H1 (cell line): Measurements from ENCODE around the gene APOL4. TPM values are rescaled to one million over a fixed set of nuclear protein-coding genes. Genes with fewer than 3 reads are reported as not detected.
A peak's percentile ranks its signal among the peaks of the same experiment; 100 is the strongest.

Experiments
- CTCF ChIA-PET: fragments of 300-600 bp; sonication (Branson Sonifier 250); formaldehyde crosslinking; loops from one replicate; lab custom pipeline; 2021; ENCODE audit not compliant: partially characterized antibody; lab: Charles Lee
- POLR2A ChIA-PET: fragments of 300-600 bp; sonication (Branson Sonifier 250); formaldehyde crosslinking; loops from one replicate; lab custom pipeline; 2021; ENCODE audit warnings: inconsistent platforms; ENCODE audit not compliant: partially characterized antibody; lab: Charles Lee
- DNase-seq, 2 experiments: peaks; one replicate each; pipeline versions ENCODE4 v3.0.0 to v3.0.0-alpha.2; 2010 to 2022; ENCODE audit warnings: low spot score in 2 of 2, low read depth in 1 of 2, mixed read lengths in 1 of 2
- FAIRE-seq: peaks from 2 replicates; lab custom pipeline; 2011; peaks lifted over from hg19 to GRCh38; lab: Jason Lieb, UNC
- H2AFZ ChIP-seq: 2 replicates; pipeline ENCODE4 v1.8.1; 2012; ENCODE audit warnings: low read length, inconsistent platforms
- H2AK5ac ChIP-seq: 2 replicates; pipeline ENCODE4 v1.6.1; 2013; ENCODE audit warnings: low read depth, low read length
- H2BK120ac ChIP-seq: replicated peaks from 2 replicates; pipeline ENCODE3; 2013; ENCODE audit warnings: low read depth, low read length, inconsistent platforms
- H2BK12ac ChIP-seq: 2 replicates; pipeline ENCODE4 v1.6.1; 2013; ENCODE audit warnings: low read depth, low read length
- H2BK15ac ChIP-seq: 2 replicates; pipeline ENCODE4 v1.6.1; 2013; ENCODE audit warnings: low read length
- H2BK20ac ChIP-seq: 2 replicates; pipeline ENCODE4 v1.6.1; 2013; ENCODE audit warnings: low read length
- H2BK5ac ChIP-seq: 2 replicates; pipeline ENCODE4 v1.6.1; 2013; ENCODE audit warnings: low read depth, low read length
- H3K14ac ChIP-seq: 2 replicates; pipeline ENCODE4 v1.6.1; 2013; ENCODE audit warnings: inconsistent platforms; ENCODE audit not compliant: insufficient read length
- H3K18ac ChIP-seq: 2 replicates; pipeline ENCODE4 v1.6.1; 2013; ENCODE audit warnings: low read length; ENCODE audit errors: extremely low read depth
- H3K23ac ChIP-seq: 2 replicates; pipeline ENCODE4 v1.6.1; 2013; ENCODE audit warnings: inconsistent platforms; ENCODE audit not compliant: insufficient read length
- H3K23me2 ChIP-seq: 2 replicates; pipeline ENCODE4 v1.6.1; 2013; ENCODE audit warnings: low read depth, low read length
- H3K27ac ChIP-seq: 2 replicates; pipeline ENCODE4 v1.6.1; 2011; ENCODE audit warnings: low read depth, low read length, inconsistent platforms
- H3K27me3 ChIP-seq, 4 experiments: replicated peaks in 1 of 4; 1 replicate in 1 of 4; 2 replicates in 3 of 4; pipeline versions ENCODE4 v1.6.1 to v1.8.1; 2011 to 2013; ENCODE audit warnings: low read length in 3 of 4, mild to moderate bottlenecking in 3 of 4, inconsistent platforms in 2 of 4, mixed read lengths in 2 of 4, moderate library complexity in 1 of 4; ENCODE audit not compliant: control insufficient read depth in 3 of 4, insufficient read depth in 3 of 4; ENCODE audit errors: extremely low read depth in 1 of 4
- H3K36me3 ChIP-seq, 4 experiments: 2 replicates each; pipeline versions ENCODE4 v1.6.1 to v1.8.1; 2011 to 2013; ENCODE audit warnings: mild to moderate bottlenecking in 4 of 4, low read length in 3 of 4, moderate library complexity in 2 of 4, control low read depth in 1 of 4, inconsistent platforms in 1 of 4; ENCODE audit not compliant: insufficient read depth in 4 of 4, control insufficient read depth in 2 of 4
- H3K4ac ChIP-seq: replicated peaks from 2 replicates; pipeline ENCODE3; 2013; ENCODE audit warnings: low read length, low read depth, mixed read lengths, inconsistent platforms; ENCODE audit not compliant: insufficient read length
- H3K4me1 ChIP-seq, 4 experiments: replicated peaks in 1 of 4; 1 replicate in 1 of 4; 2 replicates in 3 of 4; pipeline versions ENCODE4 v1.6.1 to v1.8.1; 2011 to 2013; ENCODE audit warnings: low read length in 3 of 4, inconsistent platforms in 2 of 4, mixed read lengths in 1 of 4; ENCODE audit not compliant: insufficient read depth in 4 of 4, control insufficient read depth in 3 of 4
- H3K4me2 ChIP-seq, 2 experiments: 2 replicates each; pipeline versions ENCODE4 v1.6.1 to v1.8.1; 2011 to 2013; ENCODE audit warnings: low read depth in 2 of 2, low read length in 2 of 2, control low read depth in 1 of 2, inconsistent platforms in 1 of 2, mild to moderate bottlenecking in 1 of 2; ENCODE audit not compliant: insufficient read depth in 1 of 2
- H3K4me3 ChIP-seq, 4 experiments: fragments of 200-600, 300-600 bp in 1 of 4; sonication (generic), shearing (Covaris generic), sonication (Bioruptor Twin) in 1 of 4; 2 replicates each; pipeline versions ENCODE4 v1.5.1 to v1.8.1; 2011 to 2016; ENCODE audit warnings: low read length in 4 of 4, low read depth in 3 of 4, control low read depth in 2 of 4, inconsistent platforms in 2 of 4, mild to moderate bottlenecking in 2 of 4, mixed read lengths in 1 of 4, moderate library complexity in 1 of 4; ENCODE audit not compliant: insufficient read depth in 2 of 4; ENCODE audit errors: extremely low read depth in 1 of 4
- H3K56ac ChIP-seq: replicated peaks from 2 replicates; pipeline ENCODE3; 2013; ENCODE audit warnings: low read depth, mild to moderate bottlenecking, mixed read lengths, low read length, inconsistent platforms; ENCODE audit not compliant: insufficient read length
- H3K79me1 ChIP-seq: 2 replicates; pipeline ENCODE4 v1.6.1; 2013; ENCODE audit warnings: low read depth, low read length, control low read depth
- H3K79me2 ChIP-seq, 2 experiments: 2 replicates each; pipeline versions ENCODE4 v1.6.1 to v1.8.1; 2012 to 2013; ENCODE audit warnings: low read length in 2 of 2, mild to moderate bottlenecking in 2 of 2, inconsistent platforms in 1 of 2; ENCODE audit not compliant: insufficient read depth in 2 of 2, control insufficient read depth in 1 of 2
- H3K9ac ChIP-seq, 4 experiments: replicated peaks in 1 of 4; 1 replicate in 1 of 4; 2 replicates in 3 of 4; pipeline versions ENCODE4 v1.6.1 to v1.8.1; 2011 to 2013; ENCODE audit warnings: low read depth in 3 of 4, low read length in 3 of 4, control low read depth in 2 of 4, mild to moderate bottlenecking in 2 of 4, moderate library complexity in 2 of 4, inconsistent platforms in 1 of 4; ENCODE audit errors: extremely low read depth in 1 of 4
- H3K9me3 ChIP-seq, 2 experiments: 2 replicates each; pipeline versions ENCODE4 v1.6.1 to v1.8.1; 2012 to 2013; ENCODE audit warnings: mild to moderate bottlenecking in 2 of 2, moderate library complexity in 2 of 2, control low read depth in 1 of 2, inconsistent platforms in 1 of 2, low read depth in 1 of 2, low read length in 1 of 2, mixed read lengths in 1 of 2; ENCODE audit not compliant: insufficient read depth in 2 of 2
- H4K20me1 ChIP-seq, 2 experiments: replicated peaks in 1 of 2; 2 replicates each; pipeline versions ENCODE3 to v1.8.1; 2011 to 2013; ENCODE audit warnings: inconsistent platforms in 2 of 2, low read length in 2 of 2, mild to moderate bottlenecking in 1 of 2; ENCODE audit not compliant: insufficient read depth in 2 of 2, control insufficient read depth in 1 of 2
- H4K5ac ChIP-seq: 2 replicates; pipeline ENCODE4 v1.6.1; 2013; ENCODE audit warnings: low read length, low read depth, mixed read lengths, inconsistent platforms; ENCODE audit not compliant: insufficient read length
- H4K8ac ChIP-seq: 2 replicates; pipeline ENCODE4 v1.8.0; 2013; ENCODE audit warnings: mild to moderate bottlenecking, moderate library complexity, low read length, inconsistent platforms; ENCODE audit not compliant: insufficient read depth; ENCODE audit errors: extremely low read depth
- H4K91ac ChIP-seq: replicated peaks from 2 replicates; pipeline ENCODE3; 2013; ENCODE audit warnings: low read length, mixed read lengths, inconsistent platforms; ENCODE audit not compliant: insufficient read length
- CHD2 ChIP-seq: IDR thresholded peaks from 2 replicates; pipeline ENCODE4 v1.6.1; 2012; ENCODE audit warnings: low read length, improper control_type of control experiment
- GABPA ChIP-seq: IDR thresholded peaks from 2 replicates; pipeline ENCODE4 v1.6.1; 2011; ENCODE audit warnings: mild to moderate bottlenecking, low read length, moderate library complexity, borderline replicate concordance; ENCODE audit not compliant: insufficient read depth
- POLR2A ChIP-seq, 2 experiments: IDR thresholded peaks; 1 replicate in 1 of 2; 2 replicates in 1 of 2; pipeline ENCODE4 v1.6.1; 2011; ENCODE audit warnings: low read depth in 2 of 2, low read length in 2 of 2, mild to moderate bottlenecking in 2 of 2; ENCODE audit errors: control extremely low read depth in 1 of 2
- RFX5 ChIP-seq: IDR thresholded peaks from 2 replicates; pipeline ENCODE4 v1.6.1; 2011; ENCODE audit warnings: low read depth, low read length, improper control_type of control experiment, borderline replicate concordance
- SIN3A ChIP-seq, 2 experiments: IDR thresholded peaks in 1 of 2; conservative IDR thresholded peaks in 1 of 2; 2 replicates each; pipeline ENCODE4 v1.6.1; 2011 to 2012; ENCODE audit warnings: low read length in 2 of 2, improper control_type of control experiment in 1 of 2, low read depth in 1 of 2, mild to moderate bottlenecking in 1 of 2
- SP4 ChIP-seq: IDR thresholded peaks from 2 replicates; pipeline ENCODE4 v1.6.1; 2012; ENCODE audit warnings: low read length, inconsistent platforms
- WGBS, 2 experiments: shearing (Covaris generic) in 1 of 2; methylation state at CpG; one replicate each; pipeline versions ENCODE4 v1.1.6 to v1.1.7; 2013 to 2015; ENCODE audit warnings: low lambda C conversion rate in 2 of 2, mixed read lengths in 2 of 2, inconsistent platforms in 1 of 2, low coverage in 1 of 2, missing lambda C conversion rate in 1 of 2; ENCODE audit not compliant: insufficient replicate concordance in 2 of 2, insufficient coverage in 1 of 2, insufficient read length in 1 of 2; ENCODE audit errors: extremely low coverage in 1 of 2, missing lambda C conversion rate in 1 of 2; 5-methylcytosine and 5-hydroxymethylcytosine counted together
- polyA plus RNA-seq, 7 experiments: library from polyadenylated mRNA; depleted of rRNA in 3 of 7; stranded (reverse) in 5 of 7; unstranded in 2 of 7; fragments of >200 nt in 5 of 7; fragments of 200-250 nt in 2 of 7; gene quantifications; 1 replicate in 5 of 7; 2 replicates in 1 of 7; 4 replicates in 1 of 7; pipeline versions ENCODE4 v1.2.1 to v1.2.3, GENCODE V29; 2011 to 2013; ENCODE audit warnings: missing spikeins in 2 of 7, mixed read lengths in 2 of 7
- total RNA-seq: library from RNA; stranded (reverse); fragmentation: NEBNext Ultra II Directional; extraction: Animal tissue kit (Norgen Biotek cat#: 25700); gene quantifications from 2 replicates; pipeline ENCODE4 v1.2.1, GENCODE V29; 2021

APOL4 gene
- total and polyA plus RNA-seq, 2 of the 8 experiments (the other 6 are each of a cell fraction or from before 2014, with no cell fraction given) = 0.02 TPM; not detected in 1

- H3K4me1 ChIP-seq = peaks cover 0 to 3% (median 0%) of the 10 kb centered on the region in 4 experiments; a peak in 1 of 7 replicates
- H2BK120ac ChIP-seq = no peak overlapping the region
- no peak overlapping the region for H3K14ac ChIP-seq
- no peak overlapping the region for H3K18ac ChIP-seq
- no peak overlapping the region for H2BK15ac ChIP-seq
- peaks cover 0 to 2% (median 0%) of the 10 kb centered on the region in 4 experiments; a peak in 1 of 7 replicates for H3K27me3 ChIP-seq
- H4K91ac ChIP-seq = no peak overlapping the region
- H2BK12ac ChIP-seq = 0 out of 2 replicates have a peak overlapping the region, but pooled peaks have one; percentile 9
- no peaks in the 10 kb centered on the region for H3K23me2 ChIP-seq
- no peak overlapping the region for H2AK5ac ChIP-seq
- WGBS, 2 experiments = 90% methylated on average over 8 of the region's 8 CpGs; no CpG with 5 or more reads in 1 of the 2 experiments
- H3K36me3 ChIP-seq = no peaks in the 10 kb centered on the region; a peak in 1 of 8 replicates
- no peak overlapping the region for H3K4ac ChIP-seq
- ChIA-PET POLR2A (no interaction called here), CTCF (interaction anchor here (1.5 to 4.1 kb wide), 4 partner anchors 13 to 27 kb away, joined by 3 to 24 read pairs (median 8); partner anchors contain the start of genes APOL2 and APOL4)
- no peak overlapping the region for H4K5ac ChIP-seq
- no peak overlapping the region for H3K4me2 ChIP-seq
- H2BK20ac ChIP-seq = no peak overlapping the region
- TF ChIP-seq GABPA = no peak
- TF ChIP-seq CHD2 = no peak
- no peak for TF ChIP-seq SP4
- TF ChIP-seq RFX5 = no peak
- TF ChIP-seq POLR2A (IDR thresholded peaks at IDR 0.05; ENCODE audit: control extremely low read depth in 1 of 2, low read depth in 2 of 2, low read length in 2 of 2) = no peak
- TF ChIP-seq SIN3A (conservative IDR thresholded peaks at IDR 0.05 in 1 of 2, IDR thresholded peaks at IDR 0.05 in 1 of 2; ENCODE audit: low read depth in 1 of 2, low read length in 2 of 2) = no peak
- H2BK5ac ChIP-seq = no peak overlapping the region
- no peak overlapping the region for H3K56ac ChIP-seq
- no peak overlapping the region for H3K9ac ChIP-seq
- H4K8ac ChIP-seq = no peak overlapping the region
- FAIRE-seq (no peak), DNase-seq (no peak)
- no peaks in the 10 kb centered on the region for H4K20me1 ChIP-seq
- H3K4me3 ChIP-seq = no peak overlapping the region
- H3K79me2 ChIP-seq = no peaks in the 10 kb centered on the region
- H3K9me3 ChIP-seq = no peaks in the 10 kb centered on the region
- no peak overlapping the region for H3K27ac ChIP-seq
- H2AFZ ChIP-seq = no peak overlapping the region
- H3K23ac ChIP-seq = no peak overlapping the region
- no peaks in the 10 kb centered on the region for H3K79me1 ChIP-seq
Observed at GRCh38 chr22:36223504-36223903, 21.9 kb upstream of the APOL4 start.
